ENCODE data around the gene ZBTB18. TPM values are rescaled to one million over a fixed set of nuclear protein-coding genes. Genes with fewer than 3 reads are reported as not detected.
"Not testable (repeated sequence)": the region's sequence is repeated elsewhere in the genome, so short reads cannot be mapped to it uniquely, and the experiment has no call there.

The ZBTB18 gene
- polyA plus RNA-seq, 1 donor from 2014 or later = 30.6 TPM

DNA sequence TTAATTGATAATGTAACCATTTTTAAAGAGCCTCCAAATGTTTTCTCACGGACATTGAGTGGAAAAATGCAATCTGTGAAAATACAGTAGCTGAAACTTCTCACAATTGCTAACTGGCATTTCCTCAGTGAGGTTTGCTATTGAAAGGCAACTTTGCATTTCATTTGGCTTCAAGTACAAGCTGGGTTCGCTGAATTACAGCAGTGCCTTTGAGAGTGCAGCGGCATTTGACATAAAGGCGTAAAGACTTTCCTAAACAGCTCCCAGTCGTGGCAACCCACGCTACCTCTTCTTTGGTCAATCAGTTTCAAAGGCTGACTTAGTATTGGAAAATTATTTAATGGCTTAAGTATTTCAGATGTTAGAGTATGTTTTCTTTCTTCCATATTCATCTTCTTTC lies 39.3 kb upstream of the ZBTB18 start:
- Histone ChIP-seq H3K9me3 (ENCODE audit: low read length) (no peaks in the 10 kb centered on the region), H3K79me2 (replicated peaks; ENCODE audit: insufficient read depth, low read length) (no peaks in the 10 kb centered on the region), H3K9ac (ENCODE audit: low read length) (no peak overlapping the region), H3K27me3 (ENCODE audit: insufficient read depth, low read depth, low read length) (no peaks in the 10 kb centered on the region), H3K9me2 (ENCODE audit: insufficient read depth, low read length) (no peaks in the 10 kb centered on the region), H3K4me2 (ENCODE audit: low read length) (peak overlapping the region; percentile 61), H4K20me1 (ENCODE audit: insufficient read depth) (no peaks in the 10 kb centered on the region), H2AFZ (ENCODE audit: low read depth, low read length) (no peak overlapping the region), H3K36me3 (ENCODE audit: insufficient read depth, low read length) (no peaks in the 10 kb centered on the region), H3K27ac (ENCODE audit: low read length) (no peak overlapping the region), H3K4me3 (ENCODE audit: low read length) (peak overlapping the region; percentile 37), H3F3A (ENCODE audit: insufficient read depth, low read length, poor library complexity, severe bottlenecking) (peaks cover 3% of the 10 kb centered on the region)
- TF ChIP-seq MXI1 (conservative IDR thresholded peaks at IDR 0.05; ENCODE audit: poor library complexity, severe bottlenecking) = no peak
- no peak for TF ChIP-seq EP300 (conservative IDR thresholded peaks at IDR 0.05; ENCODE audit: poor library complexity, severe bottlenecking)

DNA sequence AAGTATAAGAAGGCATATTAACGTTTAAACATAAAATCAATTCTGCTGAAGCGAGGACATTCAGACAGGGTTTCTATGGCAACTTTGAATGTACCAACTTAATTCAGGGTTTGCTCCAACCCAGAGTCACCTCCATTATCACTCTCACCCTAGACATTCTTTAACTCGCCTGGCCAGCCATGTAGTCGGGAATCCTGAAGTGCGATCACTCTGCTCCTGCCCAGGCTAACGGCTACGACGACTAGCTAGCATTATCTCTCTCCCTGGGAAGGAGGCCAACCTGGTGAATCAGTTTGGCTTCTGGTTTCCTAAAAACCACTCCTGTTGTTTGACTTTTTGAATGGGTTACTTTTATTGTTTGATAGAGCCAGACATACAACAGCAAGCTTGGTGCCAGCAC lies 38.9 kb upstream of the ZBTB18 start:
- Histone ChIP-seq H3K79me2 (replicated peaks; ENCODE audit: insufficient read depth, low read length) (no peaks in the 10 kb centered on the region), H3K27me3 (ENCODE audit: insufficient read depth, low read depth, low read length) (no peaks in the 10 kb centered on the region), H3K27ac (ENCODE audit: low read length) (no peak overlapping the region), H3K36me3 (ENCODE audit: insufficient read depth, low read length) (no peaks in the 10 kb centered on the region), H3K9me3 (ENCODE audit: low read length) (no peaks in the 10 kb centered on the region), H3K9ac (ENCODE audit: low read length) (no peak overlapping the region), H3K4me3 (ENCODE audit: low read length) (peak overlapping the region; percentile 37), H4K20me1 (ENCODE audit: insufficient read depth) (no peaks in the 10 kb centered on the region), H2AFZ (ENCODE audit: low read depth, low read length) (no peak overlapping the region), H3K4me2 (ENCODE audit: low read length) (peak overlapping the region; percentile 61), H3F3A (ENCODE audit: insufficient read depth, low read length, poor library complexity, severe bottlenecking) (peaks cover 3% of the 10 kb centered on the region), H3K9me2 (ENCODE audit: insufficient read depth, low read length) (no peaks in the 10 kb centered on the region)
- TF ChIP-seq, protein P1, sequence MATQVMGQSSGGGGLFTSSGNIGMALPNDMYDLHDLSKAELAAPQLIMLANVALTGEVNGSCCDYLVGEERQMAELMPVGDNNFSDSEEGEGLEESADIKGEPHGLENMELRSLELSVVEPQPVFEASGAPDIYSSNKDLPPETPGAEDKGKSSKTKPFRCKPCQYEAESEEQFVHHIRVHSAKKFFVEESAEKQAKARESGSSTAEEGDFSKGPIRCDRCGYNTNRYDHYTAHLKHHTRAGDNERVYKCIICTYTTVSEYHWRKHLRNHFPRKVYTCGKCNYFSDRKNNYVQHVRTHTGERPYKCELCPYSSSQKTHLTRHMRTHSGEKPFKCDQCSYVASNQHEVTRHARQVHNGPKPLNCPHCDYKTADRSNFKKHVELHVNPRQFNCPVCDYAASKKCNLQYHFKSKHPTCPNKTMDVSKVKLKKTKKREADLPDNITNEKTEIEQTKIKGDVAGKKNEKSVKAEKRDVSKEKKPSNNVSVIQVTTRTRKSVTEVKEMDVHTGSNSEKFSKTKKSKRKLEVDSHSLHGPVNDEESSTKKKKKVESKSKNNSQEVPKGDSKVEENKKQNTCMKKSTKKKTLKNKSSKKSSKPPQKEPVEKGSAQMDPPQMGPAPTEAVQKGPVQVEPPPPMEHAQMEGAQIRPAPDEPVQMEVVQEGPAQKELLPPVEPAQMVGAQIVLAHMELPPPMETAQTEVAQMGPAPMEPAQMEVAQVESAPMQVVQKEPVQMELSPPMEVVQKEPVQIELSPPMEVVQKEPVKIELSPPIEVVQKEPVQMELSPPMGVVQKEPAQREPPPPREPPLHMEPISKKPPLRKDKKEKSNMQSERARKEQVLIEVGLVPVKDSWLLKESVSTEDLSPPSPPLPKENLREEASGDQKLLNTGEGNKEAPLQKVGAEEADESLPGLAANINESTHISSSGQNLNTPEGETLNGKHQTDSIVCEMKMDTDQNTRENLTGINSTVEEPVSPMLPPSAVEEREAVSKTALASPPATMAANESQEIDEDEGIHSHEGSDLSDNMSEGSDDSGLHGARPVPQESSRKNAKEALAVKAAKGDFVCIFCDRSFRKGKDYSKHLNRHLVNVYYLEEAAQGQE (IDR thresholded peaks at IDR 0.05; ENCODE audit: borderline replicate concordance) = no peak
- TF ChIP-seq, protein P2, sequence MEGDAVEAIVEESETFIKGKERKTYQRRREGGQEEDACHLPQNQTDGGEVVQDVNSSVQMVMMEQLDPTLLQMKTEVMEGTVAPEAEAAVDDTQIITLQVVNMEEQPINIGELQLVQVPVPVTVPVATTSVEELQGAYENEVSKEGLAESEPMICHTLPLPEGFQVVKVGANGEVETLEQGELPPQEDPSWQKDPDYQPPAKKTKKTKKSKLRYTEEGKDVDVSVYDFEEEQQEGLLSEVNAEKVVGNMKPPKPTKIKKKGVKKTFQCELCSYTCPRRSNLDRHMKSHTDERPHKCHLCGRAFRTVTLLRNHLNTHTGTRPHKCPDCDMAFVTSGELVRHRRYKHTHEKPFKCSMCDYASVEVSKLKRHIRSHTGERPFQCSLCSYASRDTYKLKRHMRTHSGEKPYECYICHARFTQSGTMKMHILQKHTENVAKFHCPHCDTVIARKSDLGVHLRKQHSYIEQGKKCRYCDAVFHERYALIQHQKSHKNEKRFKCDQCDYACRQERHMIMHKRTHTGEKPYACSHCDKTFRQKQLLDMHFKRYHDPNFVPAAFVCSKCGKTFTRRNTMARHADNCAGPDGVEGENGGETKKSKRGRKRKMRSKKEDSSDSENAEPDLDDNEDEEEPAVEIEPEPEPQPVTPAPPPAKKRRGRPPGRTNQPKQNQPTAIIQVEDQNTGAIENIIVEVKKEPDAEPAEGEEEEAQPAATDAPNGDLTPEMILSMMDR (IDR thresholded peaks at IDR 0.05; ENCODE audit: poor library complexity, severe bottlenecking) = no peak
- no peak for TF ChIP-seq EP300 (conservative IDR thresholded peaks at IDR 0.05; ENCODE audit: poor library complexity, severe bottlenecking)
- TF ChIP-seq SMC3 (conservative IDR thresholded peaks at IDR 0.05; ENCODE audit: poor library complexity) = no peak
- TF ChIP-seq RAD21 (conservative IDR thresholded peaks at IDR 0.05) = no peak
- TF ChIP-seq TAF1 (IDR thresholded peaks at IDR 0.05; ENCODE audit: low read depth) = no peak
- TF ChIP-seq EZH2 (IDR thresholded peaks at IDR 0.05; ENCODE audit: borderline replicate concordance, insufficient read depth, low read length, poor library complexity, severe bottlenecking) = no peak
- TF ChIP-seq MXI1 (conservative IDR thresholded peaks at IDR 0.05; ENCODE audit: poor library complexity, severe bottlenecking) = no peak
- TF ChIP-seq POLR2AphosphoS5 (IDR thresholded peaks at IDR 0.05) = no peak

DNA sequence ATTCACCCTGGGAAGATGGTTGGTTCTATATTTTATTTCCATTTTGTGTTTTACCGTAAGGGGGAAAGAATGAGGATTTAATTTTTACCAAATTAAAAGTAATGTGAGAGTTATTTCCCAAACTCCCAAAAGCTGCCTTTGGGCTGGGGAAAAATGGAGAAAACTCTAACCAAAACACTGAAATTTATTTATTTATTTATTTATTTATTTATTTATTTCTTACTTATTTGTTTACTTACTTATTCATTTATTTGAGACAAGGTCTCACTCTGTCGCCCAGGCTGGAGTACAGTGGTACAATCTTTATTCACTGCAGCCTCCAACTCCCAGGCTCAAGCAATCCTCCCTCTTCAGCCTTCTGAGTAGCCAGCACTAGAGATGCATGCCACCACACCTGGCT lies 38.0 kb upstream of the ZBTB18 start:
- no peaks in the 10 kb centered on the region for H3K9me2 ChIP-seq (ENCODE audit: insufficient read depth, low read length)
- H4K20me1 ChIP-seq (ENCODE audit: insufficient read depth) = no peaks in the 10 kb centered on the region
- no peak overlapping the region for H3K4me2 ChIP-seq (ENCODE audit: low read length)
- peaks cover 3% of the 10 kb centered on the region for H3F3A ChIP-seq (ENCODE audit: insufficient read depth, low read length, poor library complexity, severe bottlenecking)
- H3K79me2 ChIP-seq (replicated peaks; ENCODE audit: insufficient read depth, low read length) = no peaks in the 10 kb centered on the region
- no peaks in the 10 kb centered on the region for H3K36me3 ChIP-seq (ENCODE audit: insufficient read depth, low read length)
- no peak overlapping the region for H3K9ac ChIP-seq (ENCODE audit: low read length)
- no peaks in the 10 kb centered on the region for H3K9me3 ChIP-seq (ENCODE audit: low read length)
- no peaks in the 10 kb centered on the region for H3K27me3 ChIP-seq (ENCODE audit: insufficient read depth, low read depth, low read length)
- TF ChIP-seq EP300 (conservative IDR thresholded peaks at IDR 0.05; ENCODE audit: poor library complexity, severe bottlenecking) (no peak), TAF1 (IDR thresholded peaks at IDR 0.05; ENCODE audit: low read depth) (no peak), RAD21 (conservative IDR thresholded peaks at IDR 0.05) (no peak), POLR2AphosphoS5 (IDR thresholded peaks at IDR 0.05) (no peak), MXI1 (conservative IDR thresholded peaks at IDR 0.05; ENCODE audit: poor library complexity, severe bottlenecking) (no peak), SMC3 (conservative IDR thresholded peaks at IDR 0.05; ENCODE audit: poor library complexity) (no peak), EZH2 (IDR thresholded peaks at IDR 0.05; ENCODE audit: borderline replicate concordance, insufficient read depth, low read length, poor library complexity, severe bottlenecking) (no peak)
- TF ChIP-seq, protein P2 (IDR thresholded peaks at IDR 0.05; ENCODE audit: poor library complexity, severe bottlenecking) = no peak
- no peak overlapping the region for H3K27ac ChIP-seq (ENCODE audit: low read length)
- H2AFZ ChIP-seq (ENCODE audit: low read depth, low read length) = no peak overlapping the region
- no peak overlapping the region for H3K4me3 ChIP-seq (ENCODE audit: low read length)

DNA sequence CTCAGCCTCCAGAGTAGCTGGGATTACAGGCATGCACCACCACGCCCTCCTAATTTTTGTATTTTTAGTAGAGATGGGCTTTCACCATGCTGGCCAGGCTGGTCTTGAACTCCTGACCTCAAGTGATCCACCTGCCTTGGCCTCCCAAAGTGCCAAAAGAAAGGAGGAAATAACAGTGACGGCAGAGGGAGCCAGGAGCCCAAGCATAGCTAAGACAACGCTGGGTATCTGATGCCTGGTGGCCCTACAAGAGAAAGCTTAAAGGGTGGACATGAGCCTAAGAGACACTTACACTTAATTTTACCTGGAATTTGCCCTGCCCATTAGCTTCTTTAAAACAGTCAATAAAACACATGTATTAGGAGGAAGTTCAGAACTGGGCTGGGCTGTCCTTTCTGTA lies 36.2 kb upstream of the ZBTB18 start:
- H4K20me1 ChIP-seq (ENCODE audit: insufficient read depth); H3K27me3 ChIP-seq (ENCODE audit: insufficient read depth, low read depth, low read length); H2AFZ ChIP-seq (ENCODE audit: low read depth, low read length); H3K4me3 ChIP-seq (ENCODE audit: low read length); H3K9me3 ChIP-seq (ENCODE audit: low read length); H3K4me2 ChIP-seq (ENCODE audit: low read length); H3K36me3 ChIP-seq (ENCODE audit: insufficient read depth, low read length); H3K27ac ChIP-seq (ENCODE audit: low read length); H3K79me2 ChIP-seq (replicated peaks; ENCODE audit: insufficient read depth, low read length); H3F3A ChIP-seq (ENCODE audit: insufficient read depth, low read length, poor library complexity, severe bottlenecking); H3K9me2 ChIP-seq (ENCODE audit: insufficient read depth, low read length); H3K9ac ChIP-seq (ENCODE audit: low read length): not testable (repeated sequence)
